ENCODE data around the gene DHX32. TPM values are rescaled to one million over a fixed set of nuclear protein-coding genes. Genes with fewer than 3 reads are reported as not detected.

The DHX32 gene
- total RNA-seq, 3 donors from 2014 or later (not counting 1 experiment from before 2014, with no cell fraction given): 6.9 to 11.9 (median 10.9) TPM

DNA sequence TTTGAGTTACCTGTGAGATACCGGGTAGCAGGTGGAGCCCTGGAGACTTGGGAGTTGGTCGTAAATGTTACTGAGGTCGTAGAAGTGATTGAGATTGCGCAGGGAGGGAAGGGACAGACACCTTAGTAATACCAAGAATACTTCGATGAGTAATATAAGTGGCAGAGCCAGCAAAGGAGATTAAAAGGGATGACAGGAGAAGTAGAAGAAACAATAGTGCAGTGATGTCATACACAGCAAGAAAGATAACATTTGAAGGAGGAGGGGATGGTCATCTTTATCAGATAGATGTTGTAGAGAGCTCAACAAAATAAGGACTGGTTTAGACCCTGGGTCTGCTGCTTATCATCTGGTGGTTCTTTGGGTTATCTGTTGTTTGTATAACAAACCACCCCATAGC is 52.8 kb downstream of the DHX32 start:
- ATAC-seq (no peak), DNase-seq (no peak)
- Histone ChIP-seq H3K27ac (ENCODE audit: low read length) (no peak overlapping the region), H3K4me1 (ENCODE audit: control insufficient read depth, insufficient read depth, low read length) (peaks cover 10% of the 10 kb centered on the region), H3K9me3 (ENCODE audit: control insufficient read depth, insufficient read depth, low read length) (no peaks in the 10 kb centered on the region), H3K27me3 (ENCODE audit: control insufficient read depth, insufficient read depth, low read length) (no peaks in the 10 kb centered on the region), H3K4me3 (ENCODE audit: low read length) (no peak overlapping the region), H3K36me3 (ENCODE audit: control insufficient read depth, insufficient read depth, low read length) (peaks cover 60% of the 10 kb centered on the region)
- Mint-ChIP-seq H3K27ac (no peak overlapping the region), H3K9me3 (no peaks in the 10 kb centered on the region), H3K4me1 (peaks cover 13 to 16% of the 10 kb centered on the region in 2 donors), H3K27me3 (ENCODE audit: low read depth in 2 of 2) (no peaks in the 10 kb centered on the region), H3K36me3 (peaks cover 8% of the 10 kb centered on the region), H3K4me3 (no peak overlapping the region)
- TF ChIP-seq, protein P1, sequence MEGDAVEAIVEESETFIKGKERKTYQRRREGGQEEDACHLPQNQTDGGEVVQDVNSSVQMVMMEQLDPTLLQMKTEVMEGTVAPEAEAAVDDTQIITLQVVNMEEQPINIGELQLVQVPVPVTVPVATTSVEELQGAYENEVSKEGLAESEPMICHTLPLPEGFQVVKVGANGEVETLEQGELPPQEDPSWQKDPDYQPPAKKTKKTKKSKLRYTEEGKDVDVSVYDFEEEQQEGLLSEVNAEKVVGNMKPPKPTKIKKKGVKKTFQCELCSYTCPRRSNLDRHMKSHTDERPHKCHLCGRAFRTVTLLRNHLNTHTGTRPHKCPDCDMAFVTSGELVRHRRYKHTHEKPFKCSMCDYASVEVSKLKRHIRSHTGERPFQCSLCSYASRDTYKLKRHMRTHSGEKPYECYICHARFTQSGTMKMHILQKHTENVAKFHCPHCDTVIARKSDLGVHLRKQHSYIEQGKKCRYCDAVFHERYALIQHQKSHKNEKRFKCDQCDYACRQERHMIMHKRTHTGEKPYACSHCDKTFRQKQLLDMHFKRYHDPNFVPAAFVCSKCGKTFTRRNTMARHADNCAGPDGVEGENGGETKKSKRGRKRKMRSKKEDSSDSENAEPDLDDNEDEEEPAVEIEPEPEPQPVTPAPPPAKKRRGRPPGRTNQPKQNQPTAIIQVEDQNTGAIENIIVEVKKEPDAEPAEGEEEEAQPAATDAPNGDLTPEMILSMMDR (IDR thresholded peaks at IDR 0.05): no peak
- 88% methylated on average over 5 of the region's 5 CpGs for WGBS (ENCODE audit: insufficient coverage)
- intact Hi-C loops (cut with micrococcal nuclease): no loop called here

DNA sequence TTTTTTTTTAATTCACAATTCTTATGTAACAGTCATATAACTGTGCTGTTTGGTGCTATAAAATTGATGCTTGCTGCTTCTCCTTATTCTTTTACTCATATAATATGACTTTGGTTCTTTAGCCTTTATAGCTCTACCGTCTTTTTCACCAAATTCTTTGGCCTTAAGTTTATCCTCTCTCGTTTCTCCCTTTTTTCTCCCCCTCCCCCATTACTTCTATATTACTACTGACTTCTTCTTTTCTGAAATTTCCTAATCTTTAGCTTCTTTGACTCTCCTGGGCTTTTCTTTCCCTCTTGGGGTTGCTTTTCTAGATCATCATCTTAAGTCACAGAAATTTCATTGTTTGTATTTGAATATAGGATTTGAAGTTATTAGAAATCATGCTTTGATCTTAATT is 54.0 kb downstream of the DHX32 start:
- DNase-seq (no peak), ATAC-seq (no peak)
- Mint-ChIP-seq H3K36me3 (peaks cover 8% of the 10 kb centered on the region), H3K27ac (no peak overlapping the region), H3K9me3 (no peaks in the 10 kb centered on the region), H3K4me3 (peak overlapping the region; percentile 7), H3K4me1 (peaks cover 13 to 16% of the 10 kb centered on the region in 2 donors), H3K27me3 (ENCODE audit: low read depth in 2 of 2) (no peaks in the 10 kb centered on the region)
- no peaks in the 10 kb centered on the region for H3K9me3 ChIP-seq (ENCODE audit: control insufficient read depth, insufficient read depth, low read length)
- H3K4me1 ChIP-seq (ENCODE audit: control insufficient read depth, insufficient read depth, low read length): peaks cover 16% of the 10 kb centered on the region
- TF ChIP-seq, protein P1 (IDR thresholded peaks at IDR 0.05): no peak
- no peak overlapping the region for H3K4me3 ChIP-seq (ENCODE audit: low read length)
- H3K27me3 ChIP-seq (ENCODE audit: control insufficient read depth, insufficient read depth, low read length): no peaks in the 10 kb centered on the region
- 97% methylated on average over 2 of the region's 2 CpGs for WGBS (ENCODE audit: insufficient coverage)
- H3K36me3 ChIP-seq (ENCODE audit: control insufficient read depth, insufficient read depth, low read length): peaks cover 49% of the 10 kb centered on the region
- intact Hi-C loops (cut with micrococcal nuclease): no loop called here
- no peak overlapping the region for H3K27ac ChIP-seq (ENCODE audit: low read length)

DNA sequence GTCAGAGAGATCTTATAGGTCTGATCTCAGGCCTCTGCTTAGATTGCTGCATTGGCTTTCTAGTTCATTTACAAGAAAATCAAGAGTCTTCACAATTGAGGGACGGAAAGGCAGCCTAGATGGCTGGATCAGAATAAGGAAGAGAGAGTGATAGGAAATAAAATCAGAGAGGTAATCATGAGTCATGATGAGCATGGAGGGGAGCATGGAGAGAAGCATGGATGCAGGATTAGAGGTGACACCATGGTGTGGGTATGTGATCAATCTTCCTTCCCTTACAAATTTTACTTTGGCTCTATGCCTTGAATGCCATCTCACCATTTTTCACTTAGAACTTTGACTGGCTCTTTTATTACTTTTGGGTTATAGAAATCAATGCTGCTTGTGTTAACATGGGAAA is 56.4 kb downstream of the DHX32 start:
- peaks cover 16 to 33% of the 10 kb centered on the region in 2 donors for H3K4me1 Mint-ChIP-seq
- no peaks in the 10 kb centered on the region for H3K27me3 Mint-ChIP-seq (ENCODE audit: low read depth in 2 of 2)
- Histone ChIP-seq H3K27me3 (ENCODE audit: control insufficient read depth, insufficient read depth, low read length) (no peaks in the 10 kb centered on the region), H3K27ac (ENCODE audit: low read length) (no peak overlapping the region), H3K9me3 (ENCODE audit: control insufficient read depth, insufficient read depth, low read length) (no peaks in the 10 kb centered on the region), H3K4me3 (ENCODE audit: low read length) (no peak overlapping the region), H3K4me1 (ENCODE audit: control insufficient read depth, insufficient read depth, low read length) (peaks cover 29% of the 10 kb centered on the region), H3K36me3 (ENCODE audit: control insufficient read depth, insufficient read depth, low read length) (peaks cover 28% of the 10 kb centered on the region)
- 95% methylated on average over 1 of the region's 1 CpG for WGBS (ENCODE audit: insufficient coverage)
- H3K4me3 Mint-ChIP-seq: no peak overlapping the region
- TF ChIP-seq, protein P1 (IDR thresholded peaks at IDR 0.05): no peak
- intact Hi-C loops (cut with micrococcal nuclease): no loop called here
- H3K9me3 Mint-ChIP-seq: no peaks in the 10 kb centered on the region
- H3K36me3 Mint-ChIP-seq: peaks cover 6% of the 10 kb centered on the region
- ATAC-seq (no peak), DNase-seq (no peak)
- H3K27ac Mint-ChIP-seq: no peak overlapping the region

DNA sequence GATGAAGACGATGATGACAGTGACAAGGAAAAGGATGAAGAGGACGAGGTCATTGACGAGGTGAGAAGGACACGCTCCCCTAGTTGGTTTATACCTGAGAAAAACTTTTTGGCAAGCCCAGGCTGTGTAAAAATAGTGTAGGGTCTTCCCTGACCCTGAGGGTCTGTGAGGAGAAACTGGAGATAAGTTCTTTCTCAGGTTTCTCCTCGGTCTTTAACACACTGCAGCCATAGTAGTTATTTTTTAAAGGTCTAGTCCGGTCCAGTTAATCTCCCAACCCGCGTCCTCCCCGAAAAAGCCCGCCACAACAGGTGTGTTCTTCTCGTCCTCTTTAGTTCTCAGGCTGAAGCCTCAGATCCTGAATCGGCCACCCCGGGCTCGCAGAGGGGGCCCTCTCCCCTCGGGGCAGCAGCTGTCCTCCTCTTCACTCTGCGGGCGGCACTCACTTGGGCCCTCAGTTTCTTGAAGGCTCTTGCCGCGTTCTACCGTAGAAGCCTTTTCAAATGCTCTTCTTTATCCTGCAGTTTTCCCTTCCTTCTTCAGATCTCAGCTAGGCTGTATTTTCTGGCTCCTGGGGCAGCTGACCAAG is 57.3 kb downstream of the DHX32 start:
- DNase-seq: no peak

More for the DNA sequence above, 57.3 kb downstream of the DHX32 start:
- TF ChIP-seq, protein P1 (IDR thresholded peaks at IDR 0.05): no peak
- Histone ChIP-seq H3K9me3 (ENCODE audit: control insufficient read depth, insufficient read depth, low read length) (no peaks in the 10 kb centered on the region), H3K27me3 (ENCODE audit: control insufficient read depth, insufficient read depth, low read length) (no peaks in the 10 kb centered on the region), H3K4me3 (ENCODE audit: low read length) (peak overlapping the region; percentile 92), H3K4me1 (ENCODE audit: control insufficient read depth, insufficient read depth, low read length) (peaks cover 29% of the 10 kb centered on the region), H3K27ac (ENCODE audit: low read length) (peak overlapping the region; percentile 95), H3K36me3 (ENCODE audit: control insufficient read depth, insufficient read depth, low read length) (peaks cover 18% of the 10 kb centered on the region)
- Mint-ChIP-seq H3K27ac (no peak overlapping the region), H3K4me3 (no peak overlapping the region), H3K27me3 (ENCODE audit: low read depth in 2 of 2) (no peaks in the 10 kb centered on the region), H3K36me3 (no peaks in the 10 kb centered on the region), H3K4me1 (peaks cover 11 to 33% of the 10 kb centered on the region in 2 donors), H3K9me3 (no peaks in the 10 kb centered on the region)
- intact Hi-C loops (cut with micrococcal nuclease): loop anchor here (1.0 kb wide), 1 partner anchor 104 kb away; the partner anchor contains the start of gene EDRF1
- under 1% methylated on average over 20 of the region's 20 CpGs for WGBS (ENCODE audit: insufficient coverage)
- ATAC-seq: no peak
